Ishikawa (cell line): ENCODE results near the gene ELF3.

ENCODE experiments used
- CEBPB ChIP-seq: IDR thresholded peaks from 2 replicates; pipeline ENCODE4 v1.6.1; 2012
- CREB1 ChIP-seq: IDR thresholded peaks from 2 replicates; pipeline ENCODE4 v1.6.1; 2012; ENCODE audit warnings: low read depth
- EGR1 ChIP-seq: IDR thresholded peaks from 2 replicates; pipeline ENCODE4 v1.6.1; 2012
- EP300 ChIP-seq: IDR thresholded peaks from 2 replicates; pipeline ENCODE4 v1.6.1; 2012; ENCODE audit warnings: borderline replicate concordance
- FOXM1 ChIP-seq: IDR thresholded peaks from 2 replicates; pipeline ENCODE4 v1.6.1; 2012; ENCODE audit warnings: low read depth, borderline replicate concordance
- NFIC ChIP-seq: IDR thresholded peaks from 2 replicates; pipeline ENCODE4 v1.6.1; 2012
- RAD21 ChIP-seq: IDR thresholded peaks from 2 replicates; pipeline ENCODE4 v1.6.1; 2012; ENCODE audit warnings: low read depth
- TAF1 ChIP-seq: IDR thresholded peaks from 2 replicates; pipeline ENCODE4 v1.6.1; 2012; ENCODE audit warnings: low read depth, mild to moderate bottlenecking
- TCF12 ChIP-seq: IDR thresholded peaks from 2 replicates; pipeline ENCODE4 v1.6.1; 2012; ENCODE audit warnings: low read depth
- TEAD4 ChIP-seq: IDR thresholded peaks from 2 replicates; pipeline ENCODE4 v1.6.1; 2012
- YY1 ChIP-seq: IDR thresholded peaks from 2 replicates; pipeline ENCODE4 v1.6.1; 2012; ENCODE audit warnings: low read depth
- ZBTB7A ChIP-seq: IDR thresholded peaks from 2 replicates; pipeline ENCODE4 v1.6.1; 2012; ENCODE audit warnings: low read depth
- TF ChIP-seq, protein P1 (sequence below): IDR thresholded peaks from 2 replicates; pipeline ENCODE4 v1.6.1; 2012
- TF ChIP-seq, protein P2 (sequence below): IDR thresholded peaks from 2 replicates; pipeline ENCODE4 v1.6.1; 2012
- TF ChIP-seq, protein P3 (sequence below): IDR thresholded peaks from 2 replicates; pipeline ENCODE4 v1.6.1; 2012; ENCODE audit warnings: low read depth, mild to moderate bottlenecking

ELF3 gene

DNA sequence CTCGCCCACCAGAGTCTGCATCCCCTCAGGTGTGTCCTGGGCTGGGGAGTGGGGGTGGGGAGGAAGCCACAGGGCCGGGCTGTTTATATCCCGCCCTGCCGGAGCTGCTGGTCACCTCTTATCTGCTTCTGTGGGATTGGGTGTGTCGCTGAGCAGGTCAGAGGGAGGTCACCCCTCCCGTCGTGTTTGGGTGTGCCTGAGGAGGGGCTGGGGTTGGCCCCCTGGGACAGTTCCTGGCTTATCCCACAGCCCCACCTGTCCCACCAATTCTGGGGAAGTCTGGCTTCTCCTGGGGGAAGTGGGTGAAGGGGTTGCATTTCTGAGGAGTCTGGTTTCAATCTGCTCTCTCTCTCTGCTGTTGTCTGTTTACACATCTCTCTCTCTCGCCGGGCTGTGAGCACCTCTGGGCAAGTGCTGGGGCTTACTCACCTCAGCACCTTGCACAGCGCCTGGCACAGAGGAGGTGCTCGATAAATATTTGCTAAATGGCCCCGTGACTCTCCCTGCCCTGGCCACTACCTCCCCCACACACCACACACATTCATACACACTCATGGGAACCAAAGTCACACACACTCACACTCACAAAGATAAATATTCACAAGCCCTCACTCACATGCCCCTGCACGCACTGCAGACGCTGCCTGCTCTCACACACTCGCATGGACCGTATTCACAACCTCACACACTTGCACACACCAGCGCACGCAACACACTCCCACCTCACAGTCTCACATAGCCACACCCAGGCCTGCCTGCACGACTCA is 8.3 kb downstream of the ELF3 start:
- TF ChIP-seq, protein P1, sequence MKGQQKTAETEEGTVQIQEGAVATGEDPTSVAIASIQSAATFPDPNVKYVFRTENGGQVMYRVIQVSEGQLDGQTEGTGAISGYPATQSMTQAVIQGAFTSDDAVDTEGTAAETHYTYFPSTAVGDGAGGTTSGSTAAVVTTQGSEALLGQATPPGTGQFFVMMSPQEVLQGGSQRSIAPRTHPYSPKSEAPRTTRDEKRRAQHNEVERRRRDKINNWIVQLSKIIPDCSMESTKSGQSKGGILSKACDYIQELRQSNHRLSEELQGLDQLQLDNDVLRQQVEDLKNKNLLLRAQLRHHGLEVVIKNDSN: no peak
- TF ChIP-seq TCF12 (peak; percentile 21; the same call in 1 of the 2 replicates), NFIC (0 out of 2 replicates have a peak, but pooled peaks have one; percentile 3)

DNA sequence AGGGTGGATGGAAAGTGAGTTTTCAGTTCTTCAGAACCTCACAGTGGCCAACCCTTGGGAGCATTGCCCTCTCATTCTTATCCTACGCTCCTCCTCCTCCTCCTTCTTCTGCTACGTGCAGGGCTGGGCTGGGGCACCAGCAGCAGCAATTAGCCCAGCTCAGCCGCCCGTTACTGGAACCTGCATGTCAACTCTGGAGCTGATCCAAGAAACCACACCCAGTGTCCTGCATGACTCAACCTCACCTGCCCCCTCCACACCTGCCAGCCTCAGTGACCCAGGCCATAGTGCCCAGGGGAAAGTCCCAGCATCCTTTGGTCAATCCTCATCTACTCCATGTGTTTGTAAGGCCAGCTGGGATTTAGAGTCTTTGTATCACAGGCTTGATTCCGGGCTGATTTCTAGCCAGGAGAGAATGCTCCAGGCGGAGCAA is 12.6 kb downstream of the ELF3 start:
- TF ChIP-seq, protein P1: 0 out of 2 replicates have a peak, but pooled peaks have one; percentile 23
- TF ChIP-seq EP300: peak; percentile 85
- peak; percentile 95 for TF ChIP-seq NFIC
- peak; percentile 15; the same call in 1 of the 2 replicates for TF ChIP-seq RAD21
- TF ChIP-seq FOXM1: peak; percentile 73; the same call in 1 of the 2 replicates
- TF ChIP-seq CEBPB: peak; percentile 43; the same call in 1 of the 2 replicates
- peak; percentile 48; the same call in 1 of the 2 replicates for TF ChIP-seq TEAD4
- TF ChIP-seq TAF1: no peak
- TF ChIP-seq YY1: peak; percentile 59; the same call in 1 of the 2 replicates
- no peak for TF ChIP-seq CREB1
- TF ChIP-seq TCF12: peak; percentile 92
- TF ChIP-seq, protein P2, sequence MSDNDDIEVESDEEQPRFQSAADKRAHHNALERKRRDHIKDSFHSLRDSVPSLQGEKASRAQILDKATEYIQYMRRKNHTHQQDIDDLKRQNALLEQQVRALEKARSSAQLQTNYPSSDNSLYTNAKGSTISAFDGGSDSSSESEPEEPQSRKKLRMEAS: peak; percentile 55; the same call in 1 of the 2 replicates
- no peak for TF ChIP-seq ZBTB7A
- TF ChIP-seq, protein P3, sequence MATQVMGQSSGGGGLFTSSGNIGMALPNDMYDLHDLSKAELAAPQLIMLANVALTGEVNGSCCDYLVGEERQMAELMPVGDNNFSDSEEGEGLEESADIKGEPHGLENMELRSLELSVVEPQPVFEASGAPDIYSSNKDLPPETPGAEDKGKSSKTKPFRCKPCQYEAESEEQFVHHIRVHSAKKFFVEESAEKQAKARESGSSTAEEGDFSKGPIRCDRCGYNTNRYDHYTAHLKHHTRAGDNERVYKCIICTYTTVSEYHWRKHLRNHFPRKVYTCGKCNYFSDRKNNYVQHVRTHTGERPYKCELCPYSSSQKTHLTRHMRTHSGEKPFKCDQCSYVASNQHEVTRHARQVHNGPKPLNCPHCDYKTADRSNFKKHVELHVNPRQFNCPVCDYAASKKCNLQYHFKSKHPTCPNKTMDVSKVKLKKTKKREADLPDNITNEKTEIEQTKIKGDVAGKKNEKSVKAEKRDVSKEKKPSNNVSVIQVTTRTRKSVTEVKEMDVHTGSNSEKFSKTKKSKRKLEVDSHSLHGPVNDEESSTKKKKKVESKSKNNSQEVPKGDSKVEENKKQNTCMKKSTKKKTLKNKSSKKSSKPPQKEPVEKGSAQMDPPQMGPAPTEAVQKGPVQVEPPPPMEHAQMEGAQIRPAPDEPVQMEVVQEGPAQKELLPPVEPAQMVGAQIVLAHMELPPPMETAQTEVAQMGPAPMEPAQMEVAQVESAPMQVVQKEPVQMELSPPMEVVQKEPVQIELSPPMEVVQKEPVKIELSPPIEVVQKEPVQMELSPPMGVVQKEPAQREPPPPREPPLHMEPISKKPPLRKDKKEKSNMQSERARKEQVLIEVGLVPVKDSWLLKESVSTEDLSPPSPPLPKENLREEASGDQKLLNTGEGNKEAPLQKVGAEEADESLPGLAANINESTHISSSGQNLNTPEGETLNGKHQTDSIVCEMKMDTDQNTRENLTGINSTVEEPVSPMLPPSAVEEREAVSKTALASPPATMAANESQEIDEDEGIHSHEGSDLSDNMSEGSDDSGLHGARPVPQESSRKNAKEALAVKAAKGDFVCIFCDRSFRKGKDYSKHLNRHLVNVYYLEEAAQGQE: no peak
- TF ChIP-seq EGR1: no peak

DNA sequence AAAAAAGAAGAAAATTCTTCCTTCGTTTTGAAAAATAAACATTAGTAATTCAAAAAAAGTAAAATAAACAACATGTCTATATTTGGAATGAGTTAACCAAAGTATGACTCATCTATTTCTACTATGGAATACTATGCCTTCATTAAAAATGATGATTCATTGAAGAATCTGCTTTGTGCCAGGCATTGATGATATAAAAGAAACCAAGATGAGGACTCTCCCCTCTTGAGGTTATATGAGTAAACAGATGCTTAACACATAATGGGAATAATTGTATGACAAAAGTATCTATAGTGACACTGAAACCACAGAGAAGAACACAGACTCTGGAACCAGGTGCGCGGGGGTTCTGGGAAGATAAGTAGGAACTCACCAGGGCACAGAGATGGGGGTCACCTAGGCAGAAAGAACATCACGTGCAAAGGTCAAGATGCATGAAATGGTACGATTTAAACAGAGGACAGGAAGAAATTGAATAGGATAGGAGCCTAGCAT is 18.8 kb downstream of the ELF3 start:
- TF ChIP-seq EP300 (no peak), ZBTB7A (no peak), RAD21 (no peak), TAF1 (no peak), YY1 (no peak), TCF12 (no peak), TEAD4 (no peak), FOXM1 (no peak), CREB1 (no peak), NFIC (no peak), EGR1 (no peak), CEBPB (no peak)
- TF ChIP-seq, protein P1: no peak
- TF ChIP-seq, protein P2: no peak
- TF ChIP-seq, protein P3: no peak

DNA sequence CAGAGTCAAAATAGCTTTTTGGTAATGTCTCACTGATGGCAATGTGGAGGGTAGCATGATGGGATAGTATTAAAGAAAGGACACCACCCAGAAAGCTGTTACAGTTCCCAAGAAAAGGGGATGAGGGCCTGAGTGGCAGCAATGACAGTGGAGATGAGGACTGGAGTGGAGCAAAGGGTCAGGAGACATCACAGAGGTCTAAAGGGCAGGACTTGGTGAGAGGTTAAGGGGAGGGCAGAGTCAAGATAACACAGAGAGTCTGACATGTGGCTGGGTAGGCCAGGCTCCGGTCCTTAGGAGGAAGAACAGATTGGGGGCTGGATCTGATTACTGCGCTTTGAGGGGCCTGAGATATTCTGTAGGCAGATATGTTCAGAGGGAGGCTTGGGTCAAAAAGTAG is 19.3 kb downstream of the ELF3 start:
- TF ChIP-seq ZBTB7A: no peak
- TF ChIP-seq EGR1: no peak
- TF ChIP-seq TAF1: no peak
- no peak for TF ChIP-seq CREB1
- no peak for TF ChIP-seq YY1
- no peak for TF ChIP-seq EP300
- TF ChIP-seq TCF12: no peak
- TF ChIP-seq, protein P3: no peak
- no peak for TF ChIP-seq CEBPB
- TF ChIP-seq FOXM1: no peak
- TF ChIP-seq, protein P2: no peak
- TF ChIP-seq TEAD4: no peak
- no peak for TF ChIP-seq NFIC
- TF ChIP-seq, protein P1: no peak
- TF ChIP-seq RAD21: no peak
